HG03175 (cell line): ENCODE data around the gene EEFSEC.

Experiments
- ATAC-seq: cut with Tn5 transposase; IDR thresholded peaks from one replicate; pipeline ENCODE4 v1.9.1; 2021; ENCODE audit warnings: mild to moderate bottlenecking, moderate library complexity; ENCODE audit not compliant: unreplicated experiment

Gene EEFSEC

DNA sequence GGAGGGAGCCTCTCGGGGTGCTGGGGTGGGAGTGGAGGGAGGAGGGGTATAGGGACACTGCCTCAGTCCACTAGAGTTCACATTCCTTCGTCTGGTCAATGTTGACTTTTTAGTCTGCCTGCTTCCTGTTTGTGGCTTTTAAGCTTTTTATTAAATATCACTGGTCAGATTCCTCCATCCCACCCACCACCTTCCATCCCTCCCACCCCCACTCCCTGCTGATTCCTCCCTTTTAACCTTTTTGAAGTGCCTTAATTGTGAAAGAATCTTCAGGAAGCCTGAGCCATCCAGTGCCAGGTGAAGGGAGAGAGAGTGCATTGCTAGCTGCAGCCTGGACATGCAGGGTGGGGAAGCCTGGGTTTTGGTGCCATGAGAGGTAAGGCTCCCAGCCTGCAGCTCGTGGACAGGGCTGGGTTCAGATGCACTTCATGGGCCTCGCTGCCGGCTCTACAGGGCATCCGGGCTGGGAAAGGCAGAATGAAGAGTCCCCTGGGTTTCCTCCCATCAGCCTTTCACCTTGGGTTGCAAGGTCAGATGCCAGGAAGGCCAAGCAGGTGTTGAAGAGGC is 207.5 kb downstream of the EEFSEC start:
- ATAC-seq = no peak

DNA sequence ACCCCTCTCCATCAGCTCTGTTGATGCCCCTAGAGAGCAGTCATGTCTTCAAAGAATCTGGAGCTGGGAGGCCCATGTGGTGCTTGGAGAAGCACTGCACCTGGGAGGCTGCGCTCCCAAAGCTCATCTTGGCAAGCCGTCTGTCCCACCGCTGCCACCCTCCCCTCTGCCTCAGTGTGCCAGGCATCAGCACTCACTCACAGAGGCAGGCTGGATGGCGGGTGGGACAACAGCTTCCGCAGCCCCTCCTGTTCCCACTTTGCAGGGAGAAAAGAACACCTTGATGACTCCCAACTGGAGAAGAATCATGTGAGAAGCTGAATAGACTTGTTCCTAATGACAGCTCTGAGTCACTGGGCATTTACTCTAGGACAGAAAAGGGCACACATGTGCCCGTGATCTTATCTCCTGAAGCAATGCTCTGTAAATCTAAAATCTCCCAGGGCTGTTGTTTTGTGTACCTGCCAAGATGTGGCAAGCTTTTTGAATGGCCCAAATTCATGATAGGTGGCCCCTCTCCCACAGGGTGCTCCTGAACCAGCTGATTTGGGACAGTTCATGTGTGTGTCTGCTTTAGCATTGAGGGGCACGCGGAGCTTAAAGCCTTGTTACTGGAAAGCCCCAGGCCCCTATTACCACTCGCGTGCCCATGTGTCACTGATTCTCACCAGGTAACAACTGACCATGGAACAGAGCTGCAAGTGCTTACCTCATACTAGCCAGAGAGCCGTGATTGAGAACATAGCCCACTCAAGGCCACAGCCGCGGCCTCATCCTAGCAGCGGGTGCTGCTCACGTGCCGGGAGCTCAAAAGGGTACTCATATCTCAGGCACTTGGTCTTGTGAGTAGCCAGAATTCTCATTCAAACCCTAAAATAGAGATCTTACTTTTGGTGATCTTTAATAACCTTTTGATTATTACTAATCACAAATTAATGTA is 209.0 kb downstream of the EEFSEC start:
- ATAC-seq = no peak

DNA sequence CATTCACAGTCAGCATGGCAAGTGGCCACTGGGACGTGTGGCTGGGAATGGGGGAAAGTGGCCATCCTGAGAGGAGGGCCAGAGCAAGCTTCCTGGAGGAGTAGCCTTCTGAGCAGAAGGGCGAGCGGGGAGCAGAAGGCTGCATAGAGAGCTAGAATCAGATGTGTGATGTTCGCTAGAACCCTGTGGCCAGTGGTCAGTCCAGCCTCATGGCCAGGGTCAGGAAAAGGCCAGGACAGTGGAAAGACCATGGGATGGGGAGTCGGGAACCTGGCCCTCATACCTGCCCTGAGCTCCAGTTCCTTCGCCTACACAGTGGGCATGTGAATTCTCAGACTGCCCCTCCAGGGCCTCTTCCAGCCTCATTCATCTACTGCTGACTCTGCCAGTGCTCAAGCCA is 211.0 kb downstream of the EEFSEC start:
- no peak for ATAC-seq

DNA sequence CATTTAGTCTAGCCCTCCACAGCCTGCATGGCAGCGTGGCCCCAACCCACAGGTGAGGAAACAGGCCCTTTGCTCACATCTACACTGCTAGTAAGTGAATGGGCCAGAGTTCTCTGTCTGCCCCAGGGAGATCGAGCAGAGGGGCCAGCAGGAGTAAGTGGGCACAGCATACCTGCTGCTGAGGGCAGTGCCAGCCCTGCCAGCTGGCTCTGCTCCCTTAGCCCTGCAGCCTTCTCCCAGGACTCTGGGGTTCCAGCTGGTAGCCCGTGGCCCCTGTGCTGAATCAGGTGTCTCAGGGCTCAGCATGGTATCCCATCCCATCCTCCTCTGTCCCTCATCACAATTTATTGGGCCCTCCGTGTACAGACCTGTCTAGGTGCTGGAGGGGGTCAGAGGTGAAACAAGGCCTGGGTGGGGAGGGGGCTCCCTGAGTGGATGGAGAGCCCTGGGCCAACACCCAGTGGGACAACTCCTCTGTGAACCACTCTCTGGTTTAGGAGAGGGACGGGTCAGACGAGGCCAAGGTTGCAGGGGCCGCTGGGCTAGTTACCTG is 211.6 kb downstream of the EEFSEC start:
- ATAC-seq = no peak

DNA sequence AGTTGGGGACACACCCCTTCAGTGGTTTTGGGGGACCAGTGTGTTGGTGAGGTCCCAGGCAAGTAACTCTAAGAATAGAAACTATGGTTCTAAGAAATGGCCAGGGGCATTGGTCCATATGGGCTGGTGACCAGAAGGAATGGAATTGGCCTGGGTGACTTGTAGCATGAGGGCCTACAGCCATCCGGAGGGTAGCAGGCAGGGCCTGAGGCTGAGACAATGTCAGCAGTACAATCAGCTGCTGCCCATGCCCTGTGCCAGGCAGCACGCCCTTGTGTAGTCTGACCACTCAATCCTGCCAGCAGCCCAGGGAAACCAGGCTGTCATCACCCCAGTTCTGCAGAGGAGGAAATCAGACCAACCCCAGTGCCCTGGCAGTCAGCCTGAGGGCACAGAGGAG is 212.9 kb downstream of the EEFSEC start:
- no peak for ATAC-seq

DNA sequence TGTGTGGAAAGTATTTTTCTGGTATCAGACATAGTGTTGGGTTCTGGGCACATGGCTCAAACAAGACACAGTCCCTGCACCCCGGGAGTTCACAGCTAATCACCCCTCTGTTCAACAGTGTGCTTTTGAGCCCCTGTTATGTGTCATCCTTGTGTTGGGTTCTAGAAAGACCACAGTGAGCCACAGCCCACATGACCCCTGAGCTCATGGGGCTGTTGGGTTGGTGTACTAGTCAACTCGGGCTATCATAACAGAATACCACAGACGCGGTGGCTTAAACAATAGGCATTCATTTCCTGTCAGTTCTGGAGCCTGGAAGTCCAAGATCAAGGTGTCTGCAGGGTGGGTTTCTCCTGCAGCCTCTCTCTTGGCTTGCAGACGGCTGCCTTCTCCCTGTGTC is 213.4 kb downstream of the EEFSEC start:
- no peak for ATAC-seq

DNA sequence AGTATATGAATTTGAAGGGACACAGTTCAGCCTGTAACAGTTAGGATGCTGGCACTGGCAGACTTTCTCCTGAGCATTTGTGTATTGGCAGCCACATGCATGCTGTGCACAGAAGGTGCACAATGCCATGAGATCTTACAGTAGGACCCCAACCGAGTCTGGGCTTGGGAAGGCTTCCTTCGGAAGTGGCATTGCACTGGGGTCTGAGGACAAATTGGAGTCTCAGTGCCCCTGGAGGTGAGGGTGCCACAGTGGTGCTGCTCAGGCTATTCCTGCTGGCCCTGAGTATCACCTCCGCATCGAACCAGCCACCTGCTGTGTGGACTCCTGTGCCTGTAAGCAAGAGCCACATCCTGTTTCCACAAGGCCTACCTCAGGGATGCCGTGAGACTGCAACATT is 213.9 kb downstream of the EEFSEC start:
- ATAC-seq = no peak

DNA sequence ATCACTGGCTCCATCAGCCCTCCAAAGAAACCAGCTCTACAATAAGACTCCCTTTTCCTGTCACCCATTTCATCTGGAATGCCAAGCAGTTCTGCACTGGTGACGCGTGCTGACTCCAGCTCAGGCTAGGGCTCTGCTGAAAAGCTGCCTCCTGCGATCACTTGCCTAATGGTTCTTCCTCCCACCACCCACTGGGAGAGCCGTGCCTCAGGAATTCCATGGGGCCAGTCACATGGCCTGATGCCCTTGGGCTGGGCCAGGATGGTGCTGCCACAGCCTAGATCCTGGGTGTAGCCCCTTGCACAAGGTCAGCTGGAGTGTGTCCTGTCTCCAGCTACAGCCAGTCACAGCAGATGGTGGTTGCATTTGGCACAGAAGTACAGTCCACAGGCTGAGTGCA is 214.5 kb downstream of the EEFSEC start:
- no peak for ATAC-seq

DNA sequence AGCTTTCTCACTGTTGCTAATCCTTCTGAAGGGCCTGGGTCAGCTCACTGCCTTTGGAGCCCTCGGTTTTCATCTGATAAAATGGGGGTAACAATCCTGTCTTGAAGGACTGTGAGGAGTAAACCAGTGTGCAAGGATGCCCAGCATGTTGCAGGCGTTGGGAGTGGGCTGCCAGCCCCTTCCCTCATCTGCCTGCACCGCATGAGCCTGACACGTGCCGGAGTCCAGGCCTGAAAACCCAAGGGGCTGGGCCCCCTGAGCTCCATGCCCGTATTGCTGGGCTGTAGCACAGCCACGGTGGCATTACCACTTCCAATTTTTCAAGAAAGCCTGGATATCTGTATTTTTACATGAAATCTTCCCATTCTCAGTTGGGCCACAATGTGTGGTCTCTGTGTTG is 215.3 kb downstream of the EEFSEC start:
- ATAC-seq = no peak

DNA sequence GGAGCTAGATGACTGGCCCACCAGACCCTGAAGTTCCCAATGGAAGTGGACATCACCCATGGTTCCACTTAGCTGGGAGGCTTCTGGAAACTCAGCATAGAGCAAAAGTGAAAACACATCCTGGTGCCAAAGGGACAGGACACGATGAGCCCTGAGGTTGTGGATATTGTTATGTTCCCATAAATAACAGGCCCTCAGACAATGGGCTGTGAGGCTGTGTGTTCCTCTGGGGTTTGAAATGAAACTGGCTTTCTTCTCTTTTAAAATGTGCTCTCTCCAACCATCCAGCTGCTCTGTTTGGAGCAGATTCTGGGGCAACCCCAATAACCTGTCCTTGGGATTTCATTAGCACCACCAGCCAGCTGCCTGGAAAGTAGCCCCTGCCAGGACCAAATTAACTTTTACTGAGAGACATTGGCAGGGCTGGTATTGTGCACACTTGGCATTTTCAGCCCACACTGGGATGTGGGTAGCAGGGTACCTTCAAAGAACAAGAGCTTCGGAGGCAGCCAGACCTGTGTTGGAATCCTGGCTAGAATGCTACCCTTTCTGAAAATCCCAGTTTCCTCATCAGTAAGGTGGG is 215.9 kb downstream of the EEFSEC start:
- ATAC-seq = no peak

DNA sequence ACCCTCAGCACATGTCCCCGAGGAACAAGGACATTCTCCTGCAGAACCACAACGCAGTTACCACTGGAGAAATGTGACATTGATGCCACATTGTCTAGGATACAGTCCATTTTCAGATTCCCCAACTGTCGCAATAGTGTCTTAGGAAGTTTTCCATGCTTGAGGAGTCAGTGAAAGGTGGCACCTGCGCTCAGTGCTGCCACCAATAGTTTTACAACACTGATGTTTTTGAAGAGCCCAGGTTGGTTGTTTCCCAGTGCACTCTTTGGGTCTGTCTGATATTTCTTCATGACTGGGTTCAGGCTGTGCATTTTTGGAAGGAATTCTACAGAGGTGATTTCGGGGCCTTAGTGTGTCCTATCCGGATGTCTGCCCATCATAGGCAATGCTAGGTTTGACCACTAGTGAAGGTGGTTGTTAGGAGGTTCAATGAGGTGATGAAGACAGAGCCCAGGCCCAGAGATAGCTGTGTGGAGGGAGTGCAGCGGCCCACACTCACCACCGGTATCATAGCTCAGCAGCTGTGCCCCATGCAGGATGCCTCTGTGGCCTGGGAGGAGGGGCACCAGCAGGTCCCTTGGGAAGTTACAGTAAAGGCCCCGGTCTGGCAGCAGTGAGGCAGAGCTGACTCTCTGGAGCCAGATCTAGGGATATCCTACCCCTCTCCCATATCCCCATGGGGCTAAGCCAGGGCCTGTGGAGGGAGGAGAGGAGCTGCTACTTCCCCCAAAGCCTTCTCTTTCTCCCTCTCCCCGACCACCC is 216.8 kb downstream of the EEFSEC start:
- ATAC-seq = no peak

DNA sequence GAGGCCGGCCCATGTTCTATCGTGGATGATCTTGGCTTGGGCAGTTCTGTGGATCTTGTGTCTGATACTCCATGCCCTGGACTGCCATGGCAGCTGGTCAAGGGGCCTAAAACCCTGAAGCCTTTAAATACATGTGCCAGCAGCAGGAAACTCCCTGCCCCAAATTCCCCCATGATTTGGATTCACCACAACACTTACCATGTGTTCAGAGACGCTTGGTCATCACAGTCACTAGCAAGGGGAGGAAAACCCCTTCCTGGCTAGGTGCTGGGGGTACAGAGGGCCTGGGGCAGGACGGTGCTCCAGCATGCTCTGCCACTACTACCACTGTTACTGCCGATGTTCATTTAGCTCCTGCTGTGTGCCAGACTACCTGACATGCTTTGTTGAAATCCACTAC is 219.0 kb downstream of the EEFSEC start:
- ATAC-seq = no peak

DNA sequence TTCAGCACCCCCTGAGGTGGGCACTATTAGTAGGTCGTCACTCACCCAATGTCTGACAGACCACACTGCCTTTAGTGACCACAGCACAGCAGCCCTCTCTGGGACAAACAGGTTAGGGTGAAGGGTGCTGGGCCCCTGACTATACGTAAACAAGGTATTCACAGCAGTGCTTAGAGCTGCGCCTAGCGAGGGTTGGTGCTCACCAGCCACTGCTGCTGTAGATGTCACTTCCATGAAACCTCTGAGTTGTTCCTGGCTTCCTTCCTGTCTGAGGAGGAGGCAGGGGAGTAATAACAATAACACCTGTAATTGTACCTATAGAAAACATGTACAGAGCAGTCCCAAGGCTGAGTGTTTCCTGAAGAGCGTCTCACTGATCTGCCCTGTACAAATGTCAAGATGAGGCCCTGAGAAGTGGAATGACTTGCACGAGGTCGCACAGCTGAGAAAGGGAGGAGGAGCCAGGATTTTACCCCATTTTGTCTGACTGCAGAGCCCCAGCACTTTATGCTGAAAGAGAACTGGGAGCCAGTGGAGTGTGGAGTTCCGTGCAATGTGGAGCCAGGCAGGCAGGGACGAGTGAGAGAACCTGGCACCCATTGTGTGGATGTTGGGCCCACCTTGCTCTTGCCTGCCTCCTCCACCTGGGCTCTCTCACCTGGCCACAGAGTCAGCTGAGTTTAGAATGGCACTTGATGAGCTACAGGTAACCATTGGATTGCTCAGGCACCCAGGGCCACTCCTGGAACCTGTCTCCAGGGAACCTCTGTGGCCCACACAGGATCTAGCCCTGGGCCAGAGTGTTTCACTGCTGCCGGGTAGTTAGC is 219.6 kb downstream of the EEFSEC start:
- no peak for ATAC-seq

DNA sequence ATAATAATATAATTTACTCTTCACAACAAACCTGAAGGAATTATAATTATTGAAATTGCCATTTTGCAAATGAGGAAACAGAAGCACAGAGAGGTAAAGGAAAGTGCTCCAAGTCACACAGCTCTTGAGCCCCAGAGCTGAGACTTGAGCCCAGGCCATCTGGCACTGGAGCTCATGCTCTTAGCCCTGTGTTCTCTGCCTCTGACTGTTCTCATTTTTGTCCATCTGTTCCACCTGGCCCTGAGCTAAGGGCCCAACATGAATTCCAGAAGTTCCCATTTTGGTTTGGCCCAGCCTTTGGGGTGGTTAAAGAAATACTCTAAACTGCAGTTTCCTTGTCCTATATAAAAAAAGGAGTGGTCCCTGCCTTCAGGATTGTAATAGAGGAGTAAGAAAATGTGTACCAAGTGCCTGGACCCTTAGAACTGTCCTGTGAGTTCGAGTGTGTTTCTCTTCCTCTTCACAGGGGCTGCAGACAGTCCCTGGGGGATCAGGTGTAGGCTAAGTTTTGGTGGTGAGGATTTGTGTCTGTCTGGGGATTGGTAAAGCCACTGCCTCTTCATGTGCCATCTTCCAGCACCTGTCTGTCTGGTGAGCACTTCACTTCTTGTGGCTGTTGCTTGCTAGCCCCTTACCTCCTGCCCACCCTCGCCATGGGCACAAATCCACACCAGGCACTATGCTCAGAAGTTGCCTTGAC is 221.6 kb downstream of the EEFSEC start:
- ATAC-seq = no peak

DNA sequence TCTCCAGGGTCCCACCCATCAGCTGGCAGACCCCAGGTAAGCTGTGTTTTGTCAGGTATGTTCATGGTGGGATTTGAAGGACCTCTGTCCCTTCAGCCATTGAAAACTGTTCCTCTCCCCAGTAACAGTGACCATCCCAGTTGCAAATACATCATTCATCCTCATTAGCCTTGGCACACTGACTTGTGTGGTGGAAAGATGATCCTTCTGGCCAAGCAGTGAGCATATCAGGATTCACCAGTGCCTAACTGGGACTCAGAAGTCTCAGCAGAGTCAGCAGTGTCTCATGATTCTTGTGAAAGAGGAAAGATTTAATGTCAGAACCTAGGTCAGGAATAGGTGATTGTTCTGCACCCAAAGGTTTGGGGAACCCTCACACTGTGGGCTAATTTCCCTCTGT is 223.2 kb downstream of the EEFSEC start:
- ATAC-seq = no peak

DNA sequence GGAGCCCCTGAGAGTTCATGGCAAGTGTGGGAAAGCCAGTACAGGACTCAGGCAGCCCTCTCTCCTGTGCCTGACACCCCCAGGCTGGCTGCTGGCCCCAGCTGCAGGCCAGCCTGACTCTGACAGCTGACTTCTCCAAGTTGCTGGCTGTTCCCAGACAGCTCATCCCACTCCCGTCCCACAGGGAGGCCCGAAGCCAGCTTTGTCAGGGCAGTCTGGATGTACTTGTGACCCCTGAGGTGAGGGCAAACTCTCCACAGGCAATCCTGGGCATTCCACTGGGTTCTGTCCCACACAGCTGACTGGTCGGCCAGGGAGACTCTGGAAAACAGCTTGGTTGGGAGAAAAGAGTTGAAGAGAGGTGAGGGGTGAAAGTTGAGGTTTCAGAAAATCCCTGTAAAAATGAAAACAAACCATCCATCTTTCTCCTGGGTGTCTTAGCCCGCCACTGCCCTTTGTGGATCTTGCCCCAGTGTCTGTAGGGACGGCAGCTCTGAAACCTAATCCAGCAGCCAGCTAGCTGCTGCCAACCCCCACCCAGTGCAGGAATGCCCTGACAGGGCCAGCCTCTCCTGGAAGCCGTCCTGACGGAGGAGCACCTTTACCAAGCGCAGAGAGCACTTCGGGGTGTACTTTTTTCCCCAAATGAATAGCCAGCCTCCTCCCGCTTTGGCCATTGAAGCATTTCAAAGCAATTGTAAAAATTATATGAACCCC is 225.5 kb downstream of the EEFSEC start:
- no peak for ATAC-seq

DNA sequence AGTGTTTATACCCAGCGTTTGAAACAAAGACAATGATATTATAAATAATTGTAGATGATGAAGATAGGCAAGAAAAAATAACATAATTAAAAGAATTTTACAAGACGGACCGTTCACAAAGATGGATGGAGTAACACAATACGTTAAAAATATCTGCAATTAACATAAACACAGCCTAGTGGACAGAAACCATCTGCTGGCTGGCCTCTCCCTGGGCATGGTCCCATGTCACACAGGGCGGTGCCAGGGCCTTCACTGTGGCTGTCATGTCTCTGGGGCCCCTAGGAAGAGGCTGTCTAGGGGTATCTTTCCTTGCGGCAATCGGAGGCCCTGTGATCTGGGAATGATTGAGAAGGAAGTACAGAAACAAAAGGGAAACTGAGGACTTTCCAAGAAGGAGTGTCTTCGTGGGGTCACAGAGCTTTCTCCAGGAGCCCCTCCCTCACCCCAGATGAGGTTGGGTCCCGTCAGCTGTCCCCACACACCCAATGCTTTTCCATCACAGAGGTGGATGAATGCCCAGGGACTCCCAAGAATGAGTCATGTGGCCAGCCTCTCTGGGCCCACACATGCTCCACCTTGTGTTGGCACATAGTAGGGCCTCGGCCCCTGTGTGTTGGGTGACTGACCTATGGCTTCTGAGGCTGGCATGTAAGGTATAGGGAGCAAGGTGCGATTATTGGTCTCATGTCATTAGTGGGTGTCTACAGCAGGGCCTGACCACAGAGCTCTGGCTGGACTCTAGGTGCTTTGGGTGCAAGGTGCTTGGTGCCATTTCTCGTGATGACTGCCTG is 226.3 kb downstream of the EEFSEC start:
- ATAC-seq = no peak

DNA sequence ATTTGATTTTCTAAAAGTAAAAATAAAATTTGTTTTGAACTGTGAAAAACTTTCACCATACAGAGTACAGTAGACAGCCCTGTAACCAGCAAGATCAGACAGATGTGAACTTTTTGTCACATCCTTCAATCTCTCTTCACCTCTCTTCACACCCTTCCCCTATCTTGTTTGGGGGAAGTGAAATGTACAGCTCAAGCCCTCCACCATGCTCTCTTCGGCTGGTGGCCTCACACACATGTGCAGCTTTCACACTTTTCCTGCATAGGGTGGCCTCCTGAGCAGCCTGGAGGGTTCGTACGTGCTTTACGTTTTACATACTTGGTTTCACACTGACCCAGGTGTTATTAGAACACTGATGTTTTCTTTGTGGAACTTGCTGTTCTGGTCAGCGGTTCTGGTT is 227.0 kb downstream of the EEFSEC start:
- no peak for ATAC-seq
